WTC11 (cell line): ENCODE results near the gene ZNRF2. TPM values are rescaled to one million over a fixed set of nuclear protein-coding genes. Genes with fewer than 3 reads are reported as not detected.

Experiments
- ATAC-seq: fragments of 200-7000 bp; cut with Tn5 transposase; 2 replicates; pipeline ENCODE4 v1.10.0; 2021; ENCODE audit warnings: mild to moderate bottlenecking, moderate library complexity
- CTCF ChIA-PET: fragments of 300-600 bp; sonication (Branson Sonifier 250); formaldehyde crosslinking; loops from one replicate; lab custom pipeline; 2021; ENCODE audit warnings: antibody characterized with exemption; lab: Charles Lee
- POLR2A ChIA-PET: fragments of 350-600 bp; sonication (Branson Sonifier 250); formaldehyde crosslinking; loops from one replicate; lab custom pipeline; 2021; ENCODE audit warnings: antibody characterized with exemption; lab: Charles Lee
- DNase-seq: peaks from one replicate; pipeline ENCODE4 v3.0.0; 2021; ENCODE audit warnings: low spot score
- H3K27ac Mint-ChIP-seq: 2 replicates; pipeline ENCODE4 v1.8.0; 2021; ENCODE audit warnings: mixed read lengths
- H3K27me3 Mint-ChIP-seq: 2 replicates; pipeline ENCODE4 v1.8.0; 2021; ENCODE audit warnings: low read depth, mild to moderate bottlenecking, moderate library complexity, mixed read lengths
- H3K36me3 Mint-ChIP-seq: 2 replicates; pipeline ENCODE4 v1.8.0; 2021; ENCODE audit warnings: mixed read lengths
- H3K4me1 Mint-ChIP-seq: 2 replicates; pipeline ENCODE4 v1.8.0; 2022; ENCODE audit warnings: mixed read lengths
- H3K4me3 Mint-ChIP-seq: 2 replicates; pipeline ENCODE4 v1.8.0; 2021; ENCODE audit warnings: mild to moderate bottlenecking, moderate library complexity, mixed read lengths
- H3K9me3 Mint-ChIP-seq: 2 replicates; pipeline ENCODE4 v1.8.0; 2021; ENCODE audit warnings: mixed read lengths
- AFF4 ChIP-seq: sonication (generic); formaldehyde crosslinking; IDR thresholded peaks from 2 replicates; pipeline ENCODE4 v1.8.1; 2023; ENCODE audit warnings: mild to moderate bottlenecking, missing genetic modification reagents, borderline replicate concordance
- ATF3 ChIP-seq: sonication (generic); formaldehyde crosslinking; conservative IDR thresholded peaks from 2 replicates; pipeline ENCODE4 v1.8.1; 2022; ENCODE audit warnings: mild to moderate bottlenecking, missing genetic modification reagents
- CDX4 ChIP-seq: fragments of 250-450 bp; sonication (Bioruptor Pico); IDR thresholded peaks from 2 replicates; pipeline ENCODE4 v1.9.0; 2021; ENCODE audit warnings: moderate library complexity, mild to moderate bottlenecking, inconsistent platforms, borderline replicate concordance
- ERG ChIP-seq: fragments of 250-450 bp; sonication (Bioruptor Pico); IDR thresholded peaks from 2 replicates; pipeline ENCODE4 v1.8.0; 2021; ENCODE audit warnings: mild to moderate bottlenecking
- ESRRA ChIP-seq: sonication (generic); formaldehyde crosslinking; IDR thresholded peaks from 2 replicates; pipeline ENCODE4 v1.8.1; 2022; ENCODE audit warnings: mild to moderate bottlenecking, missing genetic modification reagents, borderline replicate concordance
- FOXP1 ChIP-seq: sonication (generic); formaldehyde crosslinking; IDR thresholded peaks from 2 replicates; pipeline ENCODE4 v1.8.0; 2022; ENCODE audit warnings: missing genetic modification reagents, mild to moderate bottlenecking, moderate library complexity, borderline replicate concordance
- IRF1 ChIP-seq: sonication (generic); formaldehyde crosslinking; IDR thresholded peaks from 2 replicates; pipeline ENCODE4 v1.8.0; 2023; ENCODE audit warnings: missing genetic modification reagents
- STAT6 ChIP-seq: sonication (generic); formaldehyde crosslinking; conservative IDR thresholded peaks from 2 replicates; pipeline ENCODE4 v1.8.1; 2023; ENCODE audit warnings: mild to moderate bottlenecking, low read depth, missing genetic modification reagents, moderate library complexity
- ZNF263 ChIP-seq: sonication (generic); formaldehyde crosslinking; IDR thresholded peaks from 2 replicates; pipeline ENCODE4 v1.8.1; 2022; ENCODE audit warnings: low read depth, mild to moderate bottlenecking, moderate library complexity, missing genetic modification reagents
- ZNF396 ChIP-seq: fragments of 250-450 bp; sonication (Bioruptor Pico); IDR thresholded peaks from 2 replicates; pipeline ENCODE4 v1.8.0; 2021; ENCODE audit warnings: mild to moderate bottlenecking, moderate library complexity, borderline replicate concordance
- total RNA-seq: library from RNA; stranded (reverse); gene quantifications from 3 replicates; pipeline ENCODE4 v1.2.3, GENCODE V29; 2021
- TF ChIP-seq, protein P1 (sequence below): sonication (generic); formaldehyde crosslinking; IDR thresholded peaks from 2 replicates; pipeline ENCODE4 v1.8.1; 2023; ENCODE audit warnings: mild to moderate bottlenecking, missing genetic modification reagents
- TF ChIP-seq, protein P2 (sequence below): sonication (generic); formaldehyde crosslinking; IDR thresholded peaks from 2 replicates; pipeline ENCODE4 v1.8.1; 2022; ENCODE audit warnings: low read depth, missing genetic modification reagents, borderline replicate concordance
- TF ChIP-seq, protein P3 (sequence below): sonication (generic); formaldehyde crosslinking; IDR thresholded peaks from 2 replicates; pipeline ENCODE4 v1.8.0; 2022; ENCODE audit warnings: mild to moderate bottlenecking, missing genetic modification reagents
- TF ChIP-seq, protein P4 (sequence below): sonication (generic); formaldehyde crosslinking; IDR thresholded peaks from 2 replicates; pipeline ENCODE4 v1.8.1; 2022; ENCODE audit warnings: mild to moderate bottlenecking, missing genetic modification reagents, moderate library complexity, borderline replicate concordance

ZNRF2 gene
- total RNA-seq, 1 experiment from 2014 or later: 18.2 TPM

DNA sequence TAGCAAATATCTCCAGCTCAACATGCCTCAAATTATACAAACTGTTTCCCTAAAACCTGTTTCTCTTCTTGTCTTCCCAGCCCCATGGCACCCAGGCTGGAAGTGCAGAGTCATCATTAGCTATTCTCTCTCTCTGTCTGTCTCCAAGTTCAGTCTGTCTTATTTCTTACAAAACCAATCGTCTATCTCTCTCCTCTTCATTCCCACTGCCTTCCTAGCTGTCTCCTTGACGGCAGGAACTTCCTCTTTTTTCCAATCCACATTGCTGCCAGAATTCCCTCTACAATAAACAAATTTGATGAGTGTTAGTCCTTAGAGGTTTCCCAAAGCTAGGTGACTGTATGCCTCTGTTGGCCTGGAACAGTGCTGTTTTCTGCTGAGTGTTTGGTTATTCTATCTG is 14.9 kb upstream of the ZNRF2 start:
- DNase-seq: no peak
- H3K4me1 Mint-ChIP-seq: peaks cover 3% of the 10 kb centered on the region; the same call in 1 of the 2 replicates
- TF ChIP-seq, protein P1, sequence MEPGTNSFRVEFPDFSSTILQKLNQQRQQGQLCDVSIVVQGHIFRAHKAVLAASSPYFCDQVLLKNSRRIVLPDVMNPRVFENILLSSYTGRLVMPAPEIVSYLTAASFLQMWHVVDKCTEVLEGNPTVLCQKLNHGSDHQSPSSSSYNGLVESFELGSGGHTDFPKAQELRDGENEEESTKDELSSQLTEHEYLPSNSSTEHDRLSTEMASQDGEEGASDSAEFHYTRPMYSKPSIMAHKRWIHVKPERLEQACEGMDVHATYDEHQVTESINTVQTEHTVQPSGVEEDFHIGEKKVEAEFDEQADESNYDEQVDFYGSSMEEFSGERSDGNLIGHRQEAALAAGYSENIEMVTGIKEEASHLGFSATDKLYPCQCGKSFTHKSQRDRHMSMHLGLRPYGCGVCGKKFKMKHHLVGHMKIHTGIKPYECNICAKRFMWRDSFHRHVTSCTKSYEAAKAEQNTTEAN (CRISPR knock-in tag): no peak
- TF ChIP-seq IRF1 (CRISPR knock-in tag) (no peak), ZNF263 (no peak), FOXP1 (CRISPR knock-in tag) (no peak), CDX4 (CRISPR knock-in tag) (no peak), ZNF396 (no peak), ESRRA (no peak), STAT6 (CRISPR knock-in tag) (no peak), AFF4 (no peak), ATF3 (CRISPR knock-in tag) (no peak), ERG (CRISPR knock-in tag) (no peak)
- TF ChIP-seq, protein P2, sequence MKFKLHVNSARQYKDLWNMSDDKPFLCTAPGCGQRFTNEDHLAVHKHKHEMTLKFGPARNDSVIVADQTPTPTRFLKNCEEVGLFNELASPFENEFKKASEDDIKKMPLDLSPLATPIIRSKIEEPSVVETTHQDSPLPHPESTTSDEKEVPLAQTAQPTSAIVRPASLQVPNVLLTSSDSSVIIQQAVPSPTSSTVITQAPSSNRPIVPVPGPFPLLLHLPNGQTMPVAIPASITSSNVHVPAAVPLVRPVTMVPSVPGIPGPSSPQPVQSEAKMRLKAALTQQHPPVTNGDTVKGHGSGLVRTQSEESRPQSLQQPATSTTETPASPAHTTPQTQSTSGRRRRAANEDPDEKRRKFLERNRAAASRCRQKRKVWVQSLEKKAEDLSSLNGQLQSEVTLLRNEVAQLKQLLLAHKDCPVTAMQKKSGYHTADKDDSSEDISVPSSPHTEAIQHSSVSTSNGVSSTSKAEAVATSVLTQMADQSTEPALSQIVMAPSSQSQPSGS (CRISPR knock-in tag): no peak
- TF ChIP-seq, protein P3, sequence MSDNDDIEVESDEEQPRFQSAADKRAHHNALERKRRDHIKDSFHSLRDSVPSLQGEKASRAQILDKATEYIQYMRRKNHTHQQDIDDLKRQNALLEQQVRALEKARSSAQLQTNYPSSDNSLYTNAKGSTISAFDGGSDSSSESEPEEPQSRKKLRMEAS: no peak
- TF ChIP-seq, protein P4, sequence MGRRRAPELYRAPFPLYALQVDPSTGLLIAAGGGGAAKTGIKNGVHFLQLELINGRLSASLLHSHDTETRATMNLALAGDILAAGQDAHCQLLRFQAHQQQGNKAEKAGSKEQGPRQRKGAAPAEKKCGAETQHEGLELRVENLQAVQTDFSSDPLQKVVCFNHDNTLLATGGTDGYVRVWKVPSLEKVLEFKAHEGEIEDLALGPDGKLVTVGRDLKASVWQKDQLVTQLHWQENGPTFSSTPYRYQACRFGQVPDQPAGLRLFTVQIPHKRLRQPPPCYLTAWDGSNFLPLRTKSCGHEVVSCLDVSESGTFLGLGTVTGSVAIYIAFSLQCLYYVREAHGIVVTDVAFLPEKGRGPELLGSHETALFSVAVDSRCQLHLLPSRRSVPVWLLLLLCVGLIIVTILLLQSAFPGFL (CRISPR knock-in tag): no peak
- TF ChIP-seq, all 79 proteins: peak for 0
- Mint-ChIP-seq H3K27me3 (no peaks in the 10 kb centered on the region), H3K27ac (no peak overlapping the region), H3K4me3 (no peak overlapping the region), H3K9me3 (no peaks in the 10 kb centered on the region), H3K36me3 (no peaks in the 10 kb centered on the region)
- peak; percentile 46; the same call in 1 of the 2 replicates for ATAC-seq
- CTCF ChIA-PET: interaction anchor here (1.0 to 1.7 kb wide), 3 partner anchors 23 to 295 kb away, joined by 3 to 11 read pairs (median 5); no protein-coding TSS in a partner anchor
- POLR2A ChIA-PET: interaction anchor here (0.6 kb wide), 1 partner anchor 367 kb away, joined by 3 read pairs; no protein-coding TSS in a partner anchor
